Germinal center (tissue), 1 donor: ENCODE results near the gene MMS19.
"Not testable (repeated sequence)": the region's sequence is repeated elsewhere in the genome, so short reads cannot be mapped to it uniquely, and the experiment has no call there.

ENCODE experiments used
- DNase-seq: peaks from one replicate; pipeline ENCODE4 v3.0.0; 2012; ENCODE audit warnings: mixed read lengths, low spot score

The MMS19 gene

GRCh38 chr10:97528876-97529275 is 30.7 kb upstream of the MMS19 start:
- DNase-seq = not testable (repeated sequence)

DNA sequence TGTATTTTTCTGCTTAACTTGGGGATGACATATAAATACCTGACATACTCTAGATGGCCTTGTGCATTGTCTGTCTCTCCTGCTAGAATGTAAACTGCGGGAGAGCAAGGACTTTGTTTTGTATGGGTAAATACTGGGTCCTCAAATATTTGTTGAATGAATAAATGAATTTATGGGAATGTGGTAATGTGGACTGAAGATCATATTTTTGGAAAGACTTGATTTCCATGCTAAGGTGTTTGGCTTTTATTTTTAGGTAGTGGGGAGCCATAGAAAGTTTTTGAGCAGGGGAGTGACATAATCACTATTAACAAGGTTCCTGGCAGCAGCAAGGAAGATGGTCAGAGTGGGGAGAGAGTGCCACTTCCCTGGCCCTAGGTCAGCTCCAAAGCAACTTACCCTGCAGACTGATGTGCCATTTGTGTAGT is 27.5 kb upstream of the MMS19 start:
- DNase-seq = no peak

DNA sequence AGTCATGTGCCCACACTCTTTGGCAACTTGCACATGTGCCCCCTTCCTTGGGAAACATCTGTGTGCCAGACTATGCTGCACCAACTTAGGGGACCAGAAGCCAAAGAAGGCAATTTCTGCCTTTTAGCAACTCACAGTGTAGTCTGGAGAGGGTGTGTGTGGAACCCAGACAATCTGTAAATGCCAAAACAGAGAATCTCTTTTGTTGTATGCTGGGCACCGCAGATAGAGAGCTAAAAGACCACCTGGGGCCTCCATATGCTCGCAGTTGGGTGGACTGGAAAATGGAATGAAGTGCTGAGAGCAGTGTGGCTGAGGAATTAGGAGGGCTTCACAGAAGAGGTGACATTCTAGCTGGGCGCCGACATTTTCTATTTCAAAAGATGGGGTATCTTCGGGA is 26.9 kb upstream of the MMS19 start:
- DNase-seq = no peak

- no peak for DNase-seq
These were observed 24.7 kb upstream of the MMS19 start for GRCh38 chr10:97522937-97523336.

DNA sequence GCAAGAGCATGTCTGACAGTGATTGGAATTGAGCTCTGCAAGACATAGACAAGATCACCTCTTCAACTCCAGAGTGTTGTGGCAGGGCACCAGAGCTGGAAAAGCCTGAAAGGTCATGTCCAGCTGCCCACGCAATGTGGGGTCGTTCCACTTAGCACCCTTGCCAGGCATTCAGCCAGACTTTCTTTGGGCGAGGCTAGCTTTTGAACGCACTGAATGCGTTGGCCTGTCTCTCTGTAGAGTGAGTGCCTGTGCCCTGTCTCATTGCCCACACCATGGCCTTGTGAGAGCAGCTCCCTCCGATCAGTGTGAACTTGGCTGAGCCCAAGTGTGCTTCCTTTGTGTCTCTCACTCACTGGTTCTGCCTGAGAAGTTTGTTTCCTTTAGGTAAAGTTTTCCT is 23.8 kb upstream of the MMS19 start:
- DNase-seq = no peak

DNA sequence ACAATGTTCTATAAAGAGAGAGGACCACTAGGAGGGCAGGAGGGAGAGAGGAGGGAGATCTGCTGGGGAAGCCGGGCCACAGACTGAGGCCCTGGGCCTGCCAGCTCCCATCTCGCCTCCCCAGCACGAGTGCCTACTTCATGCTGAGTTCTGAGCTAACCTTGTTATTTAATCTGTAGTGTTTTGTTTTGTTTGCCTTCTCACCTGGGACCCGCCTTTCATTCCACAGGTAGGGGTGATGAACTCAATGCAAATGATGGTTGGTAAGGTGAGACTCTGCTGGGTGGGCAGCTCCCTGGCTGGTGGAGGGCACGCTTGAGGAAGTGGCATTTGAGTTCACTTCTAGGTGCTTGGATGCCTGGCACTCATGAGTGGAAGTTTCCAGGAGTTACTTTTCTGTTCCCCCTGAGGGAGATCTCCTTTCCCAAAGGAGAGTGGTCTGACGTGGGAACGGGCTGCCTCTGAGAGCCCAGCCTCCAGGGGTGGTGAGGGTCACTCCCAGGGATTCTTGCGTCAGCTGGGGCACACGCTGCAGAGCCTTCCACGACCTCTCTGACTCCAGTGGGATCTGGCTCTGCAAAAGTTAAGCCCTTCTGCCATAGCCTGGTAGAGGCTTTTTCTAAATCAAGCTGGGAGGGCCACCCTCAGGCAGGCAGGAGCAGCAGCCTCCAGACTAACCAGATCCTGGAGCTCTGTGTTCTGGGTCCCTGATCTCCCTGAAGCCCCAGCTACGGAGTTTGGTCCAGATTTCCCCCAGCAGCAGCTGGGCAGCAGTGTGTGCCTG is 22.9 kb upstream of the MMS19 start:
- no peak for DNase-seq

DNA sequence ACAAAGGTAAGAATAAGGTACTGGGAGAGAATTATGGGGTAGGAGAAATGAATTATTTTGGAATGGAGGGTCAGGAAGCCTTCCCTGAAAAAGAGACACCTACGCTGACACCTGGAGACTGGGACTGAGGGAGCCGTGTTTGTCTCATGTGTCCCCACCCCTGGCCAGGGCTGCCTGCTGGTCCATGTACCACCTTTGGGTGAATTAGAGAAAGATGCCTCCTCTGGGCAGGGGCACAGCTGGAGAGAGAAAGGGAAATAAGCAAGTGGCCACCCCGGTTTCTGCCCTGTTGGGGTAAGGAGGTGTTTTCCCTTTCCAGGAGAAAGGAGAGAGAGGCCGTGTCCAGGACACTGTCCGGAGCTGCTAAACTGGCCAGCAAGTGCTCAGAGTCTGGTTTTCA is 22.3 kb upstream of the MMS19 start:
- no peak for DNase-seq

GRCh38 chr10:97519342-97519741 is 21.1 kb upstream of the MMS19 start:
- no peak for DNase-seq

DNA sequence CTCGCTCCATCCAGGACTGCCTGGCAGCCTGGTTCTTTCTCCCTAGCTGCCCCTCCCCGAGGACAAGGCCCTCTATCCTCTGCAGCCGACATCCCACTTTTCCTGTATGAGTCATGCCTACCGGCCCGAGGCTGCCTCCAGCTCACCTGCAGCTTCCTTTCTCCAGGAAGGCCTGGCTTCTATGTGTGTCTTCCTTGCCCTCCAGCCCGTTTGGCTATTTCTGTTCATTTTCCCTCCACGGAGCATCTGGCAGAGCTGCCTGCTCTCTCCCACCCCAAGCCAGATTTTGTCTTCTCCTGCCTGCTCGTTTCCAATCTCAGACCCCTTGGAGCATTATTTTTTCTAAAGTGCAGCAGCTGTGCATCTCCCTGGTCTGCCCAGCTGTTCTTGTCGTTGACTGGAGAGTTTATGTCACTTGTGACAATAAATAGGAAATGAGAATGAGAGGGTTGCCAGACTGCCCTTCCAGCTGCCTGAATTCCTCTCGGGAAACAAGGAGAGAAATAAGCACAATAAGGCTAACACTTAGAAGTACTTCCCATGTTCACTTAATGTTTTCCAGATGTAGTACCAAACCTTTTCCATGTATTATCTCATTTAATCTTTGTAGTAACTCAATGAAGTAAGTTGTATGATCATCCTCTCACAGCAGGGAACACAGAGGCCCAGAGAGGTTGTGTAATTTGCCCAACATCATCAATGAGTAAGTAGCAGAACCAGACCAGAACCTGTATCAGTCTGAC is 20.2 kb upstream of the MMS19 start:
- DNase-seq = no peak

- no peak for DNase-seq
These were observed 19.6 kb upstream of the MMS19 start for GRCh38 chr10:97517778-97518300.

DNA sequence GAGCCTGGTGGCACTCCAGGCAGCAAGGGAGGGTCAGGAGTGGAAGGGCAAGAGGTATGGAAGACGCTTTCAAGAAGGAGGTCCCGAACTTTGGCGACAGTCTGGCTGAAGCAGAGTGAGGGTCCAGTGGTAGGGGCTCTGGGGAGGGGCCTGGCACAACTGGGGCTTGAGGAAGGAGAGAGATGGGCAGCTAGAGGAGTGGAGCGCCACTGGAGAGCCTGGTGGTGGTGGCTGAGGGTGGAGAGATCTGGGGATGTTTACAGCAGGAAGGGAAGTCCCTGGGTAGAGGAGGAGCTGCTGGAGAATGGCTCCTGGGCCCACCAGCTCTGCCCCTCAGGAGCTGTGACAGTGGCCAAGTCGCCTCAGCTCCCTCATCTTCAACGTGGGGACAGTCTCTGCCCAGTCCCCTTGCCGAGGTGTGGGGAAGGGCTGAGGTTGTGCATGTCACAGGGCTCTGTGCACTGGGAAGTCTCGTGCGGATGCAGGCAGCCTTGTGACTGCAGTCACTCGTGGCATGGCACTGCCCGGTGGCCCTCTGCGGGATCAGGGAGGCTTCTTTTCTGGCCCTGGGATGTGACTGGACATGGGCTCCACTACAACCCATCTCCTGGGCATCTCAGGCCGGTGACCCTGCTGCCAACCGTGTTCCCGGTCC is 19.0 kb upstream of the MMS19 start:
- DNase-seq = no peak

DNA sequence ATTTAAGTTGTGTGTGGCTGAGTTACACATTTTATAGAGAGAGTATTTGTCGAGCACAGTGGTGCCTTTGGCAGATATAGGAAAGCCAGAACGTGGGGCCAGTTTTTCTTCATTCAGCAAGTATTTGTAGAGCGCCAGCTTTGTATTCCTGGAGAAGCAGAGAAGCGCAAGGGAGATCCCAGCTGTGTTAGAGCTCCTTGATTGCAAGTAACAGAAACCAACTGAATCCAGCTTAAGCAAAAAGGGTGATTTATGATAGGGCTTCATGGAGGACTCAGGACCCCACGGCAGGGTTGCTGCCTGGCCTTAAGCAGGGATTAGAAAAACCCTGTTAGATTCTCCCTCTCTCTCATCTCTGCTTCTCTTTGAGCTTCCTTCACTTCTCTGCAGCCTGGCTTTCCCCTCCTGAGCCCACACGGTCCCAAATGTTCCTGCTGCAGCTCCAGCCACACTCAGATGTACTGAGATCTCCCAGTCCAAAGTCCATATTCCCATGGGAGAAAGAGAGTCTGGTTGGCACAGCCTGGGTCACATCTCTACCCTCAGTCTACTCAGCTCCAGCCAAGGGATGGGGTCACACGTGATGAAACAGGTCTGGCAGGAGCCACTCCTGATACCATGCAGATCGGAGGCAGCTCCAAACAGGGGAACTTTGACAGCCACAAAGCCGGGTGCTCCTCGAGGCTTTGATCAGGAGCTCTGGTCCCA is 17.2 kb upstream of the MMS19 start:
- DNase-seq = no peak

DNA sequence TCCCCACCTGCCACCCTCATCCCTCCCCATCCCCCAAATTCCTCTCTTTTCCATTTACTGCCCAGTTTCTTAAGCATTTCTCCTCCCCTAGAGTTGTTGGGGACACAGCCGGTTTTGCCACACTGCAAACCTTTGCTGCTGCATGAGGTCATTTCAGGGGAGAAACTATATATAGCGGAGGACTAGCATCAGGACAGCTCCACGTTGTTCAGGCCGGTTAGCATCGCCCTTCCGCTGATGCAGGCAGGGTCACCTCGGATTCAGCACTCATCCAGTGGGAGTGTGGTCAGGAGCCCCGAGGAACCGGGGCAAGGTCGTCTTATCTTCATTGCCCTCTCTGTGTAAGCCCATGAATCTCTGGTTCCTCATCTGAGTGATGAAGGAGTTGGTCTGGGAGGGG is 16.1 kb upstream of the MMS19 start:
- no peak for DNase-seq

DNA sequence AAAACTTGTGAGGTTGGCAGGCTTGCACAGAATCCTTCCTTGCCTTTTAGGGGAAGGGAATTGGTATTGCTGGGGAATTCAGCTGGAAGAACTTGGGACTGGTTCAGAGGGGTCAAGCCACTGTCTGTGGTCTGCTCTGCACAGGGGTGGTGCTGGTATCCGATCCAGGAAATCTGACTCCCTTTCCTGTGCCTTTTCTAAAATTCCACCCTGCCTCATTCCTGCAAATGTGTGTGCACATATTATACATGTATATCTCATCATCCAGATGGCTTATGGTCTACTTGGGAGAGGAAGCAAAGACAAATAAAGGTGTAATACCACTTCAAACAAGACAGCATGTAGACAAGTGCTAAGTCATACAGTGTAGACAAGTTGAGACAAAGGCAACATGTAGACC is 14.8 kb upstream of the MMS19 start:
- DNase-seq = no peak

- DNase-seq = no peak
These were observed 13.7 kb upstream of the MMS19 start for GRCh38 chr10:97511711-97512440.

- no peak for DNase-seq
These were observed 12.5 kb upstream of the MMS19 start for GRCh38 chr10:97510686-97511085.

DNA sequence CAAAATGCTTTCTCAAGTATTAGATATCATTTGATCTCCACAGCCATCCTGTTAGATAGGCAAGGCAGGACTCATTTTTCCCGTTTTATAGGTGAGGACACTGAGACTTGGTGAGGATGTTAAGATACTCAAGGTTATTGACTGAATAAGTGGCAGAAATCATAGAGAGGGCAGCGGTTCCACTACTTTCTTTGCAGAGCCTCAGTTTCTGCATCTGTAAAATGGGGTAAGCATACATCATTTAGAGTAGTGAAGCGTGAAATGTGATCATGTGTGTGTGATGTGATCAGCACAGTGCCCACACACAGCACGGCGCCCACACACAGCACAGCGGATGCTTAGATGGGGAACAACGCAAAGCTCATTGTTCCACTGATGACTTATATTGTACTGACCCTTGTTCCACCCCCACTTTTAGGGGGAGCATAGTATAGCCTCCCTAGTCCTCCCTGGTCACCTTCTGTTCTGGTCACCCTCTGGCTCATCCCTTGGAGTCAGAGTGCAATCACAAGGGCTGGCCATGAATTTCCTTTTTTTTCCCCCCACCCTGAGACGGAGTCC is 11.0 kb upstream of the MMS19 start:
- DNase-seq = no peak

GRCh38 chr10:97508342-97508741 is 10.1 kb upstream of the MMS19 start:
- DNase-seq = no peak

GRCh38 chr10:97506199-97506991 is 8.2 kb upstream of the MMS19 start:
- no peak for DNase-seq

GRCh38 chr10:97505152-97505551 is 6.9 kb upstream of the MMS19 start:
- no peak for DNase-seq
